Ovary (tissue), 9 donors: ENCODE data around the gene PGP. TPM values are rescaled to one million over a fixed set of nuclear protein-coding genes. Genes with fewer than 3 reads are reported as not detected.

ENCODE experiments used
- DNase-seq, 5 donors: peaks; one replicate each; pipeline ENCODE4 v3.0.0-alpha.2; 2019 to 2020
- H3K27ac ChIP-seq, 2 donors: fragments of 200-600 bp; one replicate each; pipeline versions ENCODE4 v1.5.1 to v1.8.0; 2019 to 2022
- H3K27me3 ChIP-seq: fragments of 200-600 bp; one replicate; pipeline ENCODE4 v1.8.0; 2022
- H3K36me3 ChIP-seq: fragments of 200-600 bp; sonication (generic); one replicate; pipeline ENCODE4 v1.5.1; 2019
- H3K4me1 ChIP-seq: one replicate; pipeline ENCODE4 v1.8.1; 2013; ENCODE audit warnings: mild to moderate bottlenecking, moderate library complexity; ENCODE audit not compliant: insufficient read depth
- H3K4me3 ChIP-seq: fragments of 200-600 bp; sonication (generic); one replicate; pipeline ENCODE4 v1.5.1; 2017
- H3K9me3 ChIP-seq, 2 donors: fragments of 200-600 bp in 1 of 2; sonication (generic) in 1 of 2; one replicate each; pipeline versions ENCODE4 v1.5.1 to v1.8.1; 2013 to 2019; ENCODE audit warnings: mild to moderate bottlenecking in 1 of 2, moderate library complexity in 1 of 2
- EP300 ChIP-seq: sonication (generic); formaldehyde crosslinking; IDR thresholded peaks from one replicate; pipeline ENCODE4 v1.6.1; 2017; ENCODE audit warnings: antibody characterized with exemption
- POLR2A ChIP-seq: fragments of 450-650 bp; IDR thresholded peaks from one replicate; pipeline ENCODE4 v1.6.1; 2017; ENCODE audit warnings: antibody characterized with exemption, mild to moderate bottlenecking, moderate library complexity
- WGBS, 3 donors: extraction: QIAGEN DNeasy Blood & Tissue Kit in 1 of 3; methylation state at CpG; one replicate each; pipeline versions ENCODE4 v1.1.5 to v1.1.7; 2013 to 2017; 5-methylcytosine and 5-hydroxymethylcytosine counted together
- intact Hi-C, 4 donors: fragments of 100-400 bp; cut with DNase I; formaldehyde crosslinking; loops; one replicate each; pipeline versions ENCODE4 v1.11.0 to v1.15.1; 2022 to 2023
- polyA plus RNA-seq, 2 donors: library from polyadenylated mRNA; stranded (reverse); fragments of 200-250 nt in 1 of 2; fragments of 350-450 nt in 1 of 2; fragmentation: Illumina TruSeq in 1 of 2; extraction: RNeasy Lipid Tissue Mini Kit (QIAGEN cat#74804) in 1 of 2; gene quantifications; one replicate each; pipeline ENCODE4 v1.2.3, GENCODE V29; 2013 to 2014
- total RNA-seq, 7 donors: library from RNA; depleted of rRNA in 2 of 7; stranded (reverse); fragments of >200 nt in 2 of 7; fragmentation: NEBNext Ultra II Directional in 3 of 7; extraction: Animal tissue kit (Norgen Biotek cat#: 25700) in 3 of 7; gene quantifications; one replicate each; pipeline versions ENCODE4 v1.1.0 to v1.2.4, GENCODE V29; 2016 to 2023
- TF ChIP-seq, protein P1 (sequence below), 3 donors: fragments of 450-650 bp in 2 of 3; fragments of 200-600 bp in 1 of 3; IDR thresholded peaks; one replicate each; pipeline versions ENCODE4 v1.5.1 to v1.8.0; 2016 to 2022; ENCODE audit warnings: antibody characterized with exemption in 3 of 3, mild to moderate bottlenecking in 1 of 3
- donor health status: DM: no; HTN: no; CAD: no; lungs with moderate emphysema.
- donor health status: DM: no; HTN: no; CAD: no.
- donor health status: Bipolar disorder and iron deficiency.
- donor health status: DM: yes; HTN: yes; CAD: no.
- donor health status: DM: no; HTN: no; CAD: no.
- donor health status: DM: yes; HTN: yes; CAD: no.

Gene PGP
- total and polyA plus RNA-seq, 9 donors = 2.5 to 12.3 (median 6.9) TPM

DNA sequence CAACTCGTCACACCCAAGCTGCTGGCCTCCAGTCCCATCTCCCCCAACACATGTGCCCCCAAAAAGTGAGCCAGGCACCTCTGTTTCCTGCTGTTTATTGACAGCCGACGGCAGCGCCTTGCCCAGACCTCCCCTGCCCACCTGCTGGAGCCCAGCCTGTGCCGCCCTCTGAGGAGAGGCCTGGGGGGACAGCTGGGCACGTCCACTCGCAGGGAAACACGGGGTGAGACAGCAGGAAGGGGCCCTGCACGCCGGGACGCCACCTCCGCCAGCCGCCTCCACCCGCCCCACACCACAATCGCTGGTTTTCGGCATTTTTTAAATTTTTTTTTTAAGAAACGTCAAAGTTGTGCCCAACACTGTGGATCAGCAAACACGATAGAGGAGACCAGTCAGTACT lies 37.5 kb downstream of the PGP start:
- no peak for DNase-seq
- intact Hi-C loops = no loop called here
- no peaks in the 10 kb centered on the region for H3K27me3 ChIP-seq
- no peaks in the 10 kb centered on the region for H3K4me1 ChIP-seq
- TF ChIP-seq EP300 = no peak
- TF ChIP-seq, protein P1, sequence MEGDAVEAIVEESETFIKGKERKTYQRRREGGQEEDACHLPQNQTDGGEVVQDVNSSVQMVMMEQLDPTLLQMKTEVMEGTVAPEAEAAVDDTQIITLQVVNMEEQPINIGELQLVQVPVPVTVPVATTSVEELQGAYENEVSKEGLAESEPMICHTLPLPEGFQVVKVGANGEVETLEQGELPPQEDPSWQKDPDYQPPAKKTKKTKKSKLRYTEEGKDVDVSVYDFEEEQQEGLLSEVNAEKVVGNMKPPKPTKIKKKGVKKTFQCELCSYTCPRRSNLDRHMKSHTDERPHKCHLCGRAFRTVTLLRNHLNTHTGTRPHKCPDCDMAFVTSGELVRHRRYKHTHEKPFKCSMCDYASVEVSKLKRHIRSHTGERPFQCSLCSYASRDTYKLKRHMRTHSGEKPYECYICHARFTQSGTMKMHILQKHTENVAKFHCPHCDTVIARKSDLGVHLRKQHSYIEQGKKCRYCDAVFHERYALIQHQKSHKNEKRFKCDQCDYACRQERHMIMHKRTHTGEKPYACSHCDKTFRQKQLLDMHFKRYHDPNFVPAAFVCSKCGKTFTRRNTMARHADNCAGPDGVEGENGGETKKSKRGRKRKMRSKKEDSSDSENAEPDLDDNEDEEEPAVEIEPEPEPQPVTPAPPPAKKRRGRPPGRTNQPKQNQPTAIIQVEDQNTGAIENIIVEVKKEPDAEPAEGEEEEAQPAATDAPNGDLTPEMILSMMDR (IDR thresholded peaks at IDR 0.05) = no peak
- 87 to 88% (median 87%) methylated on average over 18 of the region's 18 CpGs for whole genome bisulfite sequencing, 3 donors
- no peak overlapping the region for H3K27ac ChIP-seq
- H3K9me3 ChIP-seq = no peaks in the 10 kb centered on the region
- no peak overlapping the region for H3K4me3 ChIP-seq
- no peaks in the 10 kb centered on the region for H3K36me3 ChIP-seq

DNA sequence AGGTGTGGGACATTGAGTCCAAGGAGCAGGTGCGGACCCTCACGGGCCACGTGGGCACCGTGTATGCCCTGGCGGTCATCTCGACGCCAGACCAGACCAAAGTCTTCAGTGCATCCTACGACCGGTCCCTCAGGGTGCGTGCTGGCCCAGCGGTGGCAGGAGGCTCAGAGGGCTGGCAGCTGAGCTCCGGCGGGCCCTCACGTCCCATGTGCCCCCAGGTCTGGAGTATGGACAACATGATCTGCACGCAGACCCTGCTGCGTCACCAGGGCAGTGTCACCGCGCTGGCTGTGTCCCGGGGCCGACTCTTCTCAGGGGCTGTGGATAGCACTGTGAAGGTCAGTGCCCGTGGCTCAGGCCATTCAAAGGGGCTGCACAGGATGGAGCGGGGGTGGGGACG lies 38.6 kb downstream of the PGP start:
- H3K4me3 ChIP-seq = no peak overlapping the region
- H3K9me3 ChIP-seq = no peaks in the 10 kb centered on the region
- no peak for TF ChIP-seq POLR2A
- TF ChIP-seq, protein P1 (IDR thresholded peaks at IDR 0.05) = no peak
- no peak for TF ChIP-seq EP300
- DNase-seq = no peak
- intact Hi-C loops = no loop called here
- no peak overlapping the region for H3K27ac ChIP-seq
- 90% methylated on average over 21 to 23 of the region's 23 CpGs for WGBS, 3 donors
- no peaks in the 10 kb centered on the region for H3K36me3 ChIP-seq
- H3K27me3 ChIP-seq = no peaks in the 10 kb centered on the region
- no peaks in the 10 kb centered on the region for H3K4me1 ChIP-seq

DNA sequence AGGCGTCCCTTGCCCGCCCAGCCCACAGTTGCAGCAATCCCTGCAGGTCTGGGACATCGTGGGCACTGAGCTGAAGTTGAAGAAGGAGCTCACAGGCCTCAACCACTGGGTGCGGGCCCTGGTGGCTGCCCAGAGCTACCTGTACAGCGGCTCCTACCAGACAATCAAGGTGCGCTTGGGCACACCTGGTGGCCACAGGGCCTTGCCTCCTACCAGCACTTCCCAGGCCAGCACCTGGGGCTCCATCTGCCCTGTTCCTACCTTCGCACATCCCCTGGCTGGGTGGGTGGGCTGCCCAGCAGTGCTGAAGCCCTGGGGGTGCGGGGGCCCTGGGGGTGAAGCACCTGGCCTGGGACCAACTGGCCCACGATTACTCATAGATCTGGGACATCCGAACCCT lies 39.2 kb downstream of the PGP start:
- intact Hi-C loops = no loop called here
- no peak overlapping the region for H3K27ac ChIP-seq
- 92 to 94% (median 93%) methylated on average over 10 of the region's 10 CpGs for whole genome bisulfite sequencing, 3 donors

DNA sequence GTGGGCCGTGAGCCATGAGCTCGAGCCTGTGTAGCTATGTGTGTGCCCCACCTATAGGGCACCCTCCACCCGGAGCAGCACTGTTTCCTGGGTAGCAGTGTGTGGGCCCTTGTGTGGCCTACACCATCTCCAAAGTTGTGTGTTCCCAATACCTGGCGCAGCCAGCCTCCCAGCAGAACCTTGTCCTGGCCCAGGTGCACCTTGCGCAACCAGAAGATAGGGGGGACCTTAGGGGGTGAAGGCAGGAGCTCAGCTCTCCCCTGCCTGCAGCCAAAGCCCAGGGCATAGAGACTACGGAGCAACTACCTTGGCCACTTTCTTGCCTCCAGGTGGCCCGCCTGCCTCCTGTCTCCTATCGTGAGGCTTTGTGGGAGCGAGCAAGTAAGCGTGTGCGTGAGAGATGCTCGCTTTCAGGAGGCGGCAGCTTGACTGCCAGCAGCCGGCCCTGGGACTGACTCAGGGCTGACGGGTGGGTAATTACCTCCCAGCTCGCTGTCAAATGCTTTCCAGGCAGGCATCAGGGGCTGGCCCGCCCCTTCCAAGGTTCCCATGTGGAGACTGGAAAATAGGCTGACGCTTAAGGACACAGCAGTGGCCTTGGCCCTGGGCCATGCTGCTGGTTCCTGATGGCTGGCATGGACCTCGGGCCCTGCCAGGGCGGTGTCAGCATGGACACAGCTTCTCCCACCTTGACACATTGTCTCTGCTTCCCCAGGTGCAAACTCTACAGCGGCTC lies 40.1 kb downstream of the PGP start:
- intact Hi-C loops = no loop called here
- Histone ChIP-seq H3K27ac (no peak overlapping the region), H3K27me3 (no peaks in the 10 kb centered on the region), H3K4me3 (no peak overlapping the region), H3K9me3 (no peaks in the 10 kb centered on the region), H3K36me3 (no peaks in the 10 kb centered on the region), H3K4me1 (no peaks in the 10 kb centered on the region)
- no peak for DNase-seq
- TF ChIP-seq EP300 (no peak), POLR2A (no peak)
- TF ChIP-seq, protein P1 (IDR thresholded peaks at IDR 0.05) = no peak
- WGBS, 3 donors = 88% methylated on average over 19 to 21 of the region's 21 CpGs

More for the DNA sequence above, 39.2 kb downstream of the PGP start:
- Histone ChIP-seq H3K36me3 (no peaks in the 10 kb centered on the region), H3K27me3 (no peaks in the 10 kb centered on the region), H3K4me1 (no peaks in the 10 kb centered on the region), H3K9me3 (no peaks in the 10 kb centered on the region), H3K4me3 (no peak overlapping the region)
- DNase-seq = no peak
- TF ChIP-seq EP300 (no peak), POLR2A (no peak)
- TF ChIP-seq, protein P1 (IDR thresholded peaks at IDR 0.05) = no peak
